ENCODE data around the gene EEF1A2.

- no peak for TF ChIP-seq CTCF (IDR thresholded peaks at IDR 0.05)
- TF ChIP-seq BHLHE40 (IDR thresholded peaks at IDR 0.05; ENCODE audit: low read depth, low read length), result no peak
- no peak for TF ChIP-seq GATA3 (IDR thresholded peaks at IDR 0.05; ENCODE audit: borderline replicate concordance)
- TF ChIP-seq CHD4 (IDR thresholded peaks at IDR 0.05; ENCODE audit: borderline replicate concordance), result no peak
- TF ChIP-seq USF2 (IDR thresholded peaks at IDR 0.05), result no peak
- no peak for TF ChIP-seq SMC3 (IDR thresholded peaks at IDR 0.05)
- no peak for TF ChIP-seq PHF8 (IDR thresholded peaks at IDR 0.05; ENCODE audit: borderline replicate concordance, low read depth)
- no peak for TF ChIP-seq EP300 (IDR thresholded peaks at IDR 0.05)
These were observed 32.0 kb downstream of the EEF1A2 start for GRCh38 chr20:63466861-63467260.
